ENCODE data around the gene CWC27.
"Not testable (repeated sequence)": the region's sequence is repeated elsewhere in the genome, so short reads cannot be mapped to it uniquely, and the experiment has no call there.

DNA sequence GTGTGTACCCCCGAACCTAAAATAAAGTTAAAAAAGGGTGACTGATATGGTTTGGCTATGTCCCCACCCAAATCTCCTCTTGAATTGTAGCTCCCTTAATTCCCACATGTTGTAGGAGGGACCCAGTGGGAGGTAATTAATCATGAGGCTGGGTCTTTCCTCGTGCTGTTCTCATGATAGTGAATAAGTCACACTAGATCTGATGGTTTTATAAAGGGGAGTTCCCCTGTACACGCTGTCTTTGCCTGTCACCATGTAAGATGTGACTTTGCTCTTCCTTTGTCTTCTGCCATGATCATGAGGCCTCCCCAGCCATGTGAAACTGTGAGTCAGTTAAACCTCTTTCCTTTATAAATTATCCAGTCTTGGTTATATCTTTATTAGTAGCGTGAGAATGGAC lies 50.6 kb downstream of the CWC27 start:
- TF ChIP-seq FOS (IDR thresholded peaks at IDR 0.05; ENCODE audit: extremely low read depth, insufficient read length); EZH2 (IDR thresholded peaks at IDR 0.05; ENCODE audit: borderline replicate concordance, low read depth, low read length); POLR2A (conservative IDR thresholded peaks at IDR 0.05); KAT7 (CRISPR knock-in tag; IDR thresholded peaks at IDR 0.05; ENCODE audit: borderline replicate concordance); BMI1 (IDR thresholded peaks at IDR 0.05; ENCODE audit: low read length); U2AF2 (optimal IDR thresholded peaks at IDR 0.05; ENCODE audit: low read depth, low read length); ZNF431 (CRISPR knock-in tag; IDR thresholded peaks at IDR 0.05); CCNT2 (IDR thresholded peaks at IDR 0.05; ENCODE audit: borderline replicate concordance, extremely low read depth, insufficient read length, low read depth, low read length): not testable (repeated sequence)

Measured in K562 (cell line).